GM18951 (cell line): Measurements from ENCODE around the gene CTSE.
"Not testable (repeated sequence)": the region's sequence is repeated elsewhere in the genome, so short reads cannot be mapped to it uniquely, and the experiment has no call there.

Source experiments
- POLR2A ChIP-seq: IDR thresholded peaks from 4 replicates; pipeline ENCODE4 v1.6.1; 2011; ENCODE audit warnings: mild to moderate bottlenecking; ENCODE audit not compliant: insufficient read length, insufficient read depth; ENCODE audit errors: extremely low read depth
- in situ Hi-C: fragments of 300-500 bp; cut with MboI; formaldehyde crosslinking; loops from one replicate; pipeline ENCODE4 v1.12.0; 2022; ENCODE audit warnings: low sequenced_read_pairs, mixed read lengths, inconsistent platforms; ENCODE audit not compliant: unreplicated experiment

Gene CTSE

DNA sequence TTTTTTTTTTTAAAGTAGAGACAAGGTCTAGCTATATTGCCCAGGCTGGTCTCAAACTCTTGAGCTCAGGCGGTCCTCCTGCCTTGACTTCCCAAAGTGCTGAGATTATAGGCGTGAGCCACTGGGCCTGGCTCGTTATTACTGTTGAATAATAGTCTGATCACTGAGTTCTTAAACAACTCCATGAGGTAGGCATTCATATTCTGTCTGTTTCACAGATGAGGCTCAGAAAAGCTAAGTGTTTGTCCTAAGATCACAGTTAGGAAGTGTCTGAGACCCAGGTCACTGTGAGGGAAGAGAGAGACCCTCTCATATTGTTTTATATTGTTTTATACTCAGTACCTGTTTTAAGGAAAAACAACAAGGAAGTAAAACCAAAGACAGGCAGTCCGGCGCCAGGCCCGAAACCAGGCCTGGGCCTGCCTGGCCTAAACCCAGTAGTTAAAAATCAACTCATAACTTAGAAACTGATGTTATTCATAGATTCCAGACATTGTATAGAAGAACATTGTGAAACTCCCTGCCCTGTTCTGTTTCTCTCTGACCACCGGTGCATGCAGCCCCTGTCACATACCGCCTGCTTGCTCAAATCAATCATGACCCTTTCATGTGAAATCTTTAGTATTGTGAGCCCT lies 28.7 kb upstream of the CTSE start:
- in situ Hi-C loops = not testable (repeated sequence)

GRCh38 chr1:206050655-206051235 lies 27.1 kb upstream of the CTSE start:
- in situ Hi-C loops = no loop called here
- peak; percentile 22 for TF ChIP-seq POLR2A

DNA sequence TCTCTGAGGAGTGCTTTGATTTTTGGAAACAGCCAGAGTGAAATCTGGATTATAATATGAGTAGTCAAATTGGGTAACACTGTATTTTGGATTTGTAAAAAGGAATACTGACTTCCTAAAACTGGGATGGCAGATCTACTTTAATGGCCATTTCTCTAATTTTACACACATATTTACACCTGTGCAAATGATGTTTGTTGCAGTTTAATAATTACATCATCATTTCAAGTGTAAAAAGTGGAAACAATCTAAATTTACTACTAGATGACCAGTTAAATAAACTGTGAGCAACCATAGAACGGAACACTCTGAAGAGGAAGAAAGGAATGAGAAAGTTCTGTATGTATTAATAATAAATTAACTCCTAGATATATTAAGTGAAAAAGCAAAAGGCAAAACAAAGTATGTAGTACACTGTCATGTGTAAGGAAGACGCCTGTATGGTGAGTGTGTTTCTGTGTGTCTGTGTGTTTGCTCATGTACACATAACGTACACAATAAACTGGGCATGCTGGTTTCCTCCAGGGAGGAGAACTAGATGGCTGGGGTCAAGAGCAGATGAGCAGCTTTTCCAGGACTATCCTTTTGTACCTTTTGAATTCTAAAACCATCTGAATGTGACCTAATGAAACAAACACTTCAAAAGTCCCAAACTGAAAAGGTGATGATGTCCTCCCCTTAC lies 26.4 kb upstream of the CTSE start:
- in situ Hi-C loops = no loop called here
- TF ChIP-seq POLR2A = no peak

DNA sequence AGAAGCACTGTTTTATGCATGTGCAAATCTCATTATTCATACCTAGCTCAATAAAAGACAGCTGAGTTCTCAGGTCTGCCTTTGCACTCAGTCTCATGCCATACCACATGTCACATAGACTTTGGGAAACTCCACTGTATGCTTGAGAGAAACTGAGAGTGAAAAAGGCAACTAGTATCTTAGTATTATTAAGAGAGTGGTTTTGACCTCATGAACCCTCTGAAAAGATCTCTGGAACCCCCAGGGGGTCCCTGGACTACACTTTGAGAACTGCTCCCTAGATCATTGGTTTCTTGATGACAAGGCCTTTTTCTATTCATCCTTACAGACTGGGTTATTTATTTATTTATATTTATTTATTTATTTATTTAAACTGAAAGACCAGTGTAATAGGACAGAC lies 25.6 kb upstream of the CTSE start:
- TF ChIP-seq POLR2A = no peak
- in situ Hi-C loops = no loop called here

- in situ Hi-C loops = no loop called here
- TF ChIP-seq POLR2A = no peak
Observed at GRCh38 chr1:206048582-206048981, 24.9 kb upstream of the CTSE start.

DNA sequence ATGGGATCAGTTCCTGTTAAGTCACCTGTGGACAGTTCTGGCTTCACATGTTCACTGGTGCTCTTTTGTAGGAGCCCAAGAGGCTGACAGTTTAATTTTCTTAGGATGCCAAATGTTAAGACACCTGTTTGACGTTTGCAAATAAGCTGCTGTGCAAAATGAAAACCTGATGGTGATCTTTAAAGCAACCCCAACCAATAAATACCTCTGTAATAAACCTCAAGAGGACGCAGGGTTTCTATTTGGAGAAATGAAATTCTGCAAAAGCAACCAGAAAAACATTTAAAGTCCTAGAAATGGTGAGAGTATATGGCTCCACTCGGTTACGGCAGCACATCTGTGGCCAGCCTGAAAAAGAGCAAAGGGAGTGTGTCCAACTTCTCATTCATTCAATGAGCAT lies 23.6 kb upstream of the CTSE start:
- TF ChIP-seq POLR2A = no peak
- in situ Hi-C loops = no loop called here

GRCh38 chr1:206041640-206042039 lies 17.9 kb upstream of the CTSE start:
- TF ChIP-seq POLR2A = no peak
- in situ Hi-C loops = no loop called here

- in situ Hi-C loops = no loop called here
- no peak for TF ChIP-seq POLR2A
Observed at GRCh38 chr1:206040328-206040727, 16.6 kb upstream of the CTSE start.

GRCh38 chr1:206039046-206039973 lies 15.6 kb upstream of the CTSE start:
- in situ Hi-C loops = loop anchor here (5.0 kb wide), 1 partner anchor 68 kb away; no protein-coding TSS in a partner anchor
- no peak for TF ChIP-seq POLR2A

- in situ Hi-C loops = loop anchor here (5.0 kb wide), 1 partner anchor 70 kb away; no protein-coding TSS in a partner anchor
- TF ChIP-seq POLR2A = no peak
Observed at GRCh38 chr1:206037581-206037980, 13.9 kb upstream of the CTSE start.

DNA sequence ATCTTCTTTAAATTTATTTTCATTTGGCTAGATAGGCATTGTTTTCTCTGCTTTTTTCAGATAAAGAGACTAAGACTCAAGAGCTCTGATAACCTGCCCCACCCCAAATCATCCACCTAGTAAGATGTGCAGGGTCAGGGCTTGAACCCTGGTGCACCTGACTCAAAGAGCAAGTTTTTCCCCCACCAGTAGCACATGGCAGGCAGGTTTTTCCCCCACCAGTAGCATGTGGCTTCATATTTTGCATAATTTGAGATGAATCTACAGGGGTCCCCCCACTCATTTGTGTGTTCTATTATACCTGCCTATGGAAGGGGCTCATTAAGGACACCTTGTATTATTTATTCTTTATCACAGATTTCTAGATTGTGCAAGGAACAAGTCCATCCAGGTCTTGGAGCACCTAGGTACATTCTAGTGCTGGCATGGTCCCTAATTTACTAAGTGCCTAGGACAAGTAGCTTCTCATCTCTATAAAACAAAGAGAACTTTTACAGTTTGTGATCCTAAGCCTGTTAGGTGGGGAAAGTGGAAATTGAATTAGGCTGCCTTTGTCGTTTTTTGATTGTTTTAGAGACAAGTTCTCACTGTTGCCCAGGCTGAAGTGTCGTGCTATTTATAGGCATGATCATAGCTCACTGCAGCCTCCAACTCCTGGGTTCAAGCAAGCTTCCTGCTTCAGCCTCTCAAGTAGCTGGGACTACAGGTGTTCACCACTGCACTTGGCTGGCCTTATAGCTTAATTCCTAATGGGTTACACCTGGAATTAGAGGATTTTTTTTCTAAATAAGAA lies 13.2 kb upstream of the CTSE start:
- in situ Hi-C loops = loop anchor here (5.0 kb wide), 1 partner anchor 70 kb away; no protein-coding TSS in a partner anchor
- no peak for TF ChIP-seq POLR2A

DNA sequence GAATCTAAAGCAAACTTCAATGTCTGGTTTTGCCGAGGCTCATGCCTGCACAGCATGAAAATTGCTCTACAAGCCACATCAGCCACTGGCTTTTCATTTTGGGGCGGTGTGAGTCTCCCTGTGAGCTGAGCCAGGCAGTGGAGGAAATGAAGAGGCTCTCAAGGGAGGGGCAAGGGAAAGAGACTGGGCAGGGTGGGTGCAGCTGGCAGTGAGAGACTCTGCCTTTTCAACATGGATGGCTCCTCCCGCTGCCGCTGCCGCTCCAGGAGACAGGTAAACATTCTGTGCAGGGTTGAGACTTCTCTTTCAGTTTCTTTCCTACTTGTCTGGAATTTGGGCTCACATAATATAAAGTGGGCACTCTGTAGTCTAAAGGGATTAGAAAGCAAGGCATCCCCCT lies 11.3 kb upstream of the CTSE start:
- in situ Hi-C loops = loop anchor here (5.0 kb wide), 1 partner anchor 72 kb away; no protein-coding TSS in a partner anchor
- no peak for TF ChIP-seq POLR2A
